ENCODE results near the gene EFCAB6. TPM values are rescaled to one million over a fixed set of nuclear protein-coding genes. Genes with fewer than 3 reads are reported as not detected.

EFCAB6 gene
- total and polyA plus RNA-seq, 2 donors: 1.1 to 1.4 TPM

DNA sequence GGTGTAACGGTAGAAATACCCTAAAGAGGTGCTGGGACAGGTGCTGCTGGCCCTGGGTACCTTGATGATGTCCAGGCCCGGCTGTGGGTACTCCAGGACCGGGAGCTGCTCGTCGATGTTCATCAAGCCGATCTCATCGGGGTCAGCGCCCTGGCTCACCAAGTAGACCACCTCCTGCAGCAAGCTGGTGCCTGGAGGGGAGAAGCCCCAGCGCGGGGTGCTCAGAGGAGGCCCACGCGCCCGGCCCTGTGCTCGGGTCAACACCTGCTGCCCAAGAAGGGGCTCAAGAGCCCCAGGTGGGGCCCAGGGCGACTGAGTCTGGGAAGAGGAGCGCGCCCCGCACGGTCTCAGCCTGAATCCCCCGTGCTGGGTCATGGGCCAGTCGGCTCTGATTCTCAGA is 29.6 kb upstream of the EFCAB6 start:
- no peak for DNase-seq (ENCODE audit: low read depth in 6 of 9, low spot score in 9 of 9)
- Histone ChIP-seq H3K27ac (ENCODE audit: low read depth in 1 of 2, low read length in 1 of 2) (no peak overlapping the region), H3K27me3 (ENCODE audit: control insufficient read depth in 2 of 2, insufficient read depth in 1 of 2, low read length in 1 of 2) (no peaks in the 10 kb centered on the region), H3K4me1 (ENCODE audit: control insufficient read depth in 2 of 2, insufficient read depth in 2 of 2, low read length in 2 of 2) (no peaks in the 10 kb centered on the region), H3K4me3 (ENCODE audit: low read length in 2 of 2) (no peak overlapping the region), H3K36me3 (ENCODE audit: control insufficient read depth in 2 of 2, insufficient read depth in 2 of 2, low read length in 1 of 2) (no peaks in the 10 kb centered on the region), H3K9me3 (ENCODE audit: control insufficient read depth in 2 of 2, insufficient read depth in 1 of 2, low read length in 1 of 2) (no peaks in the 10 kb centered on the region)
- 97% methylated on average over 21 of the region's 21 CpGs for WGBS

DNA sequence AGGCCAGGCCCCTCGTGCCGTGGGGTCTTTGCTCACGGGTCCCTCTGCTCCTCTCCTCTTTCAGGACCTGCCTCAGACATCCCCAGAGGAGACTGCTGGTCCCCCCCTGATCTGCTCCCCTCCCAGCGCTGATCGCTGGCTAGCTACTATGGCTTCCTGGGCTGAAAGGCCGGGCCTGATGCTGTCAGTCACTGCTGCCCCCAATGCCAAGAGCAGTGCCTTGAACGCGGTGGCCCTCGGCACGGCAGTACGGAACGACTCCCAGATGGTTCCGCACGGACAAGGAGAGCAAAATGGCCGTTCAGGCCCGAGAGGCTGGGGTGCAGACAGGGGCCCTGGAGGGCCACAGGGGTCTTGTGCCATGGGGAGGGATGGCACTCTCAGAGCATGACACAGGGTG is 28.7 kb upstream of the EFCAB6 start:
- 92% methylated on average over 16 of the region's 16 CpGs for WGBS
- H3K27ac ChIP-seq (ENCODE audit: low read depth in 1 of 2, low read length in 1 of 2): no peak overlapping the region
- H3K9me3 ChIP-seq (ENCODE audit: control insufficient read depth in 2 of 2, insufficient read depth in 1 of 2, low read length in 1 of 2): no peaks in the 10 kb centered on the region
- H3K36me3 ChIP-seq (ENCODE audit: control insufficient read depth in 2 of 2, insufficient read depth in 2 of 2, low read length in 1 of 2): no peaks in the 10 kb centered on the region
- no peaks in the 10 kb centered on the region for H3K27me3 ChIP-seq (ENCODE audit: control insufficient read depth in 2 of 2, insufficient read depth in 1 of 2, low read length in 1 of 2)
- no peaks in the 10 kb centered on the region for H3K4me1 ChIP-seq (ENCODE audit: control insufficient read depth in 2 of 2, insufficient read depth in 2 of 2, low read length in 2 of 2)
- no peak for DNase-seq (ENCODE audit: low read depth in 6 of 9, low spot score in 9 of 9)
- H3K4me3 ChIP-seq (ENCODE audit: low read length in 2 of 2): no peak overlapping the region

DNA sequence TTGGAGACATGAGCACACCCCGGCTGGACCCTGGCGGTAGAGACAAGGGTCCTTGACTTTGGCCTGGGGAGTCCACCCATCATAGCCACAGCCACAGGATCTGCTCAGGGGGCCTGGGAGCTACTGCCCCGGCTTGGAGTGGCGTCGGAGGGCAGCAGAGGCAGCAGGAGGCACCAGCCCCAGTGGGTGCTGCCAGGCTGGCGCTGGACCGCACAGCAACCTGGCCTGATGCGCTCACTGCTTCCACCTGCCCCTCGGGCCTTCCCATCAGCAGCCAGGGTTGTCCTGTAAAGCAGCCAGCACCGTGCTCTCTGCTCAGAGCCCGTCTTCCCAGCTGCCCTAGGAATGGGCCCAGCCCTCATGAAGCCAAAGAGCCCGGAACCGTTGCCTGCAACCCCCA is 28.3 kb upstream of the EFCAB6 start:
- Histone ChIP-seq H3K36me3 (ENCODE audit: control insufficient read depth in 2 of 2, insufficient read depth in 2 of 2, low read length in 1 of 2) (no peaks in the 10 kb centered on the region), H3K9me3 (ENCODE audit: control insufficient read depth in 2 of 2, insufficient read depth in 1 of 2, low read length in 1 of 2) (no peaks in the 10 kb centered on the region), H3K27me3 (ENCODE audit: control insufficient read depth in 2 of 2, insufficient read depth in 1 of 2, low read length in 1 of 2) (no peaks in the 10 kb centered on the region), H3K4me1 (ENCODE audit: control insufficient read depth in 2 of 2, insufficient read depth in 2 of 2, low read length in 2 of 2) (no peaks in the 10 kb centered on the region), H3K4me3 (ENCODE audit: low read length in 2 of 2) (no peak overlapping the region), H3K27ac (ENCODE audit: low read depth in 1 of 2, low read length in 1 of 2) (no peak overlapping the region)
- WGBS: 93% methylated on average over 13 of the region's 13 CpGs
- DNase-seq (ENCODE audit: low read depth in 6 of 9, low spot score in 9 of 9): no peak

DNA sequence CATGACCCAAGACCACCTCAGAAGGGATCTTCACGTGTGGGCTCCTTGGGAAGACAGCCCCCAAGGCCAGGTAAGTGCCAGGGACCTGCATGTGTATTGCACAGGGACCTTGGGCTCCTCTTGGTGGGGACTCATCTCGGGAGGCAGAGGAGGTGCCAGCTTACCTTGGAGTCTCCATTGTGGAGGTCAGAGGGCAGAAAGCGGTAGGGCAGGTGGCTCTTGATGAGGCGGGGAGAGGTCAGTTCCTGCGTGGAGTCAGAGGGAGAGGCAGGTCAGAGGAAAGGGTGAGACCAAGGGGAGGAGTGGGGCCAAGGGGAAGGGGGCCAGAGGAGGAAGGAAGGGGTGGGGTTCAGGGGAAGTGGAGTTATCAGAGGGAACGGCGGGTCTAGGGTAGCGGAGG is 27.7 kb upstream of the EFCAB6 start:
- WGBS: 63% methylated on average over 8 of the region's 8 CpGs
- DNase-seq (ENCODE audit: low read depth in 6 of 9, low spot score in 9 of 9): no peak
- Histone ChIP-seq H3K9me3 (ENCODE audit: control insufficient read depth in 2 of 2, insufficient read depth in 1 of 2, low read length in 1 of 2) (no peaks in the 10 kb centered on the region), H3K27me3 (ENCODE audit: control insufficient read depth in 2 of 2, insufficient read depth in 1 of 2, low read length in 1 of 2) (peaks cover 0 to 4% of the 10 kb centered on the region in 2 donors), H3K36me3 (ENCODE audit: control insufficient read depth in 2 of 2, insufficient read depth in 2 of 2, low read length in 1 of 2) (no peaks in the 10 kb centered on the region), H3K4me3 (ENCODE audit: low read length in 2 of 2) (no peak overlapping the region), H3K4me1 (ENCODE audit: control insufficient read depth in 2 of 2, insufficient read depth in 2 of 2, low read length in 2 of 2) (no peaks in the 10 kb centered on the region), H3K27ac (ENCODE audit: low read depth in 1 of 2, low read length in 1 of 2) (no peak overlapping the region)

DNA sequence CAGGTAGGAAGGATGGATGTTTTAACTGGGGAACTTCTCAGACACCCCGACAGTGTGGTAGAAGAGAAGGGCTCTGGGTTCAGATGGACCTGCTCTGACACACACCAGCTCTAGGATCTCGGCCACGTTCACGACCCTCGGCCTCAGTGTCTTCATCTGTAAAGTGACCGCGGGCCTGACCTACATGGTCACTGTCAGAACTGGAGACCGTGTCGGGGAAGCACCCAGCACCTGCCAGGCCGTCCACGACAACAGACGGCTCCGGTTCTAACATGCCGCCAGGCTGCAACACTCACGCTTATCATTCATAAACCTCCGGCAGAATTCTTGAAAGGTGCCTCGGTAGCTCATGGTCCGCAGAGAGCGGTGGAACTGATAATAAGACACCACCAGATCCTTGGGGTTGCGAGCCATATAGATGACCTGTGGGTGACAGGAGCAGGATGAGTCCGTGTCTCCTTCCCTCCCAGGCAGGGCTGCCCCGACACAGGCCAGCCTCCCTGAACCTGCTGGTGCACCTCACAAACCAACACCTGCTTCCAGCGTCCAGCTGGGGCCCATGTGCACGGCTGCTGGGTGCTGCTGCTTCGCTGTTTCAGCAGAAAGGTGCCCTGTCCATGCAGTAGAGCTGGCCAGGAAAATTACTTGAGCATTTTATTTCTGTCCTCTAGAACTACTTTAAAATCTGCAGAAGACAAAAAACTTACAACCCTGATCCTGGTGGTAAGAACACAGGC is 26.6 kb upstream of the EFCAB6 start:
- no peak overlapping the region for H3K27ac ChIP-seq (ENCODE audit: low read depth in 1 of 2, low read length in 1 of 2)
- H3K36me3 ChIP-seq (ENCODE audit: control insufficient read depth in 2 of 2, insufficient read depth in 2 of 2, low read length in 1 of 2): no peaks in the 10 kb centered on the region
- H3K27me3 ChIP-seq (ENCODE audit: control insufficient read depth in 2 of 2, insufficient read depth in 1 of 2, low read length in 1 of 2): peaks cover 0 to 4% of the 10 kb centered on the region in 2 donors
- DNase-seq (ENCODE audit: low read depth in 6 of 9, low spot score in 9 of 9): no peak
- H3K4me3 ChIP-seq (ENCODE audit: low read length in 2 of 2): no peak overlapping the region
- no peaks in the 10 kb centered on the region for H3K4me1 ChIP-seq (ENCODE audit: control insufficient read depth in 2 of 2, insufficient read depth in 2 of 2, low read length in 2 of 2)
- no peaks in the 10 kb centered on the region for H3K9me3 ChIP-seq (ENCODE audit: control insufficient read depth in 2 of 2, insufficient read depth in 1 of 2, low read length in 1 of 2)
- 97% methylated on average over 25 of the region's 25 CpGs for WGBS

DNA sequence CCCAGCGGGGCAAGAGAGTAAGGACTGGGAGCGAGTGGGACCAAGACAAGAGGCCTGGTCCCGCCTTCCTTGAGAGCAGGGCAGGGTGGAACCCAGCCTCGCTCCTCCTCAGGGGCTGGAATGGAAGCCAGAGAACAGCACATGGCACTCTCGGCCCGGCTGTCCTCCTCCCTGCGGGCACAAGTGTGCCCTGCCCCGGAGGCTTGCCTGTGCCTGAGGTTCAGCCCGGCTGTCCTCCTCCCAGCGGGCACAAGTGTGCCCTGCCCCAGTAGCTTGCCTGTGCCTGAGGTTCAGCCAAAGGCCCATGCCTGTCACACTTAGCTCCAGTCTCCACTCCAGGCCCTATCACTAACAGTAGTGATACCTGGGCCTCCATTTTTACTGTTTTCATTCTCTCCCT is 26.1 kb upstream of the EFCAB6 start:
- Histone ChIP-seq H3K27ac (ENCODE audit: low read depth in 1 of 2, low read length in 1 of 2) (no peak overlapping the region), H3K4me1 (ENCODE audit: control insufficient read depth in 2 of 2, insufficient read depth in 2 of 2, low read length in 2 of 2) (no peaks in the 10 kb centered on the region), H3K9me3 (ENCODE audit: control insufficient read depth in 2 of 2, insufficient read depth in 1 of 2, low read length in 1 of 2) (no peaks in the 10 kb centered on the region), H3K4me3 (ENCODE audit: low read length in 2 of 2) (no peak overlapping the region), H3K36me3 (ENCODE audit: control insufficient read depth in 2 of 2, insufficient read depth in 2 of 2, low read length in 1 of 2) (no peaks in the 10 kb centered on the region), H3K27me3 (ENCODE audit: control insufficient read depth in 2 of 2, insufficient read depth in 1 of 2, low read length in 1 of 2) (peaks cover 0 to 6% of the 10 kb centered on the region in 2 donors)
- no peak for DNase-seq (ENCODE audit: low read depth in 6 of 9, low spot score in 9 of 9)
- 95% methylated on average over 10 of the region's 10 CpGs for WGBS

DNA sequence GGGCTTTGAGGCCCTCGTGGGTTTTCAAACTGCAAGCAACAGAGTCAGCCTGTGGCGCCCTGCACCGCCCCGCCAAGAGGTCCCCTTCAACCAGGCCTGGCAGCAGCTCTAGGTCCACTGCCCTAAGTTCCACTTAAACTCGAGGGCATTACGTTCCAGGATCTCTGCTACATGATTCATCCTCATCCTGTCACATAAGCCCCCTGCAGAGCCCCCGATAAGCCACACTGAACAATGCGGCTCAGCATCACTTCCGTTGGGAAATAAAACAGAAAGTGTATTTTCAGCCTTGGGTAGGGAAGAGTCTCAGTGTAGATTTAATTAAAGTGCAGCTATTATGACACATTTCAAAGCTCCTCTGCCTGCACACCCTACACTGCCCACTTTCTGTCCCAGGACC is 25.6 kb upstream of the EFCAB6 start:
- no peaks in the 10 kb centered on the region for H3K4me1 ChIP-seq (ENCODE audit: control insufficient read depth in 2 of 2, insufficient read depth in 2 of 2, low read length in 2 of 2)
- H3K27ac ChIP-seq (ENCODE audit: low read depth in 1 of 2, low read length in 1 of 2): no peak overlapping the region
- H3K9me3 ChIP-seq (ENCODE audit: control insufficient read depth in 2 of 2, insufficient read depth in 1 of 2, low read length in 1 of 2): no peaks in the 10 kb centered on the region
- peaks cover 0 to 6% of the 10 kb centered on the region in 2 donors for H3K27me3 ChIP-seq (ENCODE audit: control insufficient read depth in 2 of 2, insufficient read depth in 1 of 2, low read length in 1 of 2)
- no peak overlapping the region for H3K4me3 ChIP-seq (ENCODE audit: low read length in 2 of 2)
- WGBS: 82% methylated on average over 9 of the region's 9 CpGs
- no peak for DNase-seq (ENCODE audit: low read depth in 6 of 9, low spot score in 9 of 9)
- H3K36me3 ChIP-seq (ENCODE audit: control insufficient read depth in 2 of 2, insufficient read depth in 2 of 2, low read length in 1 of 2): no peaks in the 10 kb centered on the region

DNA sequence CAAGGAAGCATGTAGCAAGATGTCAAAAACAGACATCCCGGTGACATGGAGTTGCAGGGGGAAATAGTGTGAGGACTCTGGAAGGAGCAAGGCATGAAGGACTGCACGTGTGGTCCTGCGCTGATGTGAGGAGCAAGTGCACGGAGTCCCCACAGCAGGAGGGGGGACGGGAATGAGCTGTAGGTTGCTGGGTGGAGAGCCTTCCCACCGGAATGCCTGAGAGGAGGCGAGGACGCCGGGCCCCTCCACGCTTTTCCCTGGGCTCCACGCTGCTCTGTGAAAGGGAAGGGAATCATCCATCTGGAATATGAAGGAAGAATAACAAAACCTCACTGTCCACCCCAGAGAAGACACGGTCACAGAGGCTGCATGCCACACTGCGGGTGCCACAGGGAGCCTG is 23.6 kb upstream of the EFCAB6 start:
- Histone ChIP-seq H3K9me3 (ENCODE audit: control insufficient read depth in 2 of 2, insufficient read depth in 1 of 2, low read length in 1 of 2) (no peaks in the 10 kb centered on the region), H3K27me3 (ENCODE audit: control insufficient read depth in 2 of 2, insufficient read depth in 1 of 2, low read length in 1 of 2) (peaks cover 0 to 6% of the 10 kb centered on the region in 2 donors), H3K4me1 (ENCODE audit: control insufficient read depth in 2 of 2, insufficient read depth in 2 of 2, low read length in 2 of 2) (no peaks in the 10 kb centered on the region), H3K36me3 (ENCODE audit: control insufficient read depth in 2 of 2, insufficient read depth in 2 of 2, low read length in 1 of 2) (no peaks in the 10 kb centered on the region), H3K27ac (ENCODE audit: low read depth in 1 of 2, low read length in 1 of 2) (no peak overlapping the region), H3K4me3 (ENCODE audit: low read length in 2 of 2) (no peak overlapping the region)
- no peak for DNase-seq (ENCODE audit: low read depth in 6 of 9, low spot score in 9 of 9)
- WGBS: 95% methylated on average over 13 of the region's 13 CpGs

DNA sequence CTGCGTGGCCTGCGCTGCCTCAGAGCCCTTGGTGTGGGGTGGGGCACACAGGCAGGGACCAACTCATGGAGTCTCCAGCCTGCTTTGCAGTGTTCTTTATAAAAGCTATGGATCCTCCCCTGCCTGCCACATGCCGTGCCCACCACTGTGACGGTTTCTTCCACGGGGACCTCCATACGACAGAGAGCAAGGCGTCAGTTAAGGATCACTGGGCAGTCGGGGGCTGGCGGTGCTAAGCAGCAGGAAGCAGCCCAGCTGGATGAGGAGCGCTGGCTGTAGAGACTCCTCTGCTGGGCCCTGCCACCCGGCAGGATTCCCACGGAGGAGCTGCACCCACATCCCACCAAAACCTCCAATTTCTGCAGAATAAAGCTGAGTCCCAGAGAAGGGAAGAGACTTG is 23.1 kb upstream of the EFCAB6 start:
- no peaks in the 10 kb centered on the region for H3K4me1 ChIP-seq (ENCODE audit: control insufficient read depth in 2 of 2, insufficient read depth in 2 of 2, low read length in 2 of 2)
- no peaks in the 10 kb centered on the region for H3K36me3 ChIP-seq (ENCODE audit: control insufficient read depth in 2 of 2, insufficient read depth in 2 of 2, low read length in 1 of 2)
- WGBS: 79% methylated on average over 12 of the region's 12 CpGs
- no peaks in the 10 kb centered on the region for H3K9me3 ChIP-seq (ENCODE audit: control insufficient read depth in 2 of 2, insufficient read depth in 1 of 2, low read length in 1 of 2)
- DNase-seq (ENCODE audit: low read depth in 6 of 9, low spot score in 9 of 9): no peak
- no peak overlapping the region for H3K4me3 ChIP-seq (ENCODE audit: low read length in 2 of 2)
- H3K27me3 ChIP-seq (ENCODE audit: control insufficient read depth in 2 of 2, insufficient read depth in 1 of 2, low read length in 1 of 2): peaks cover 0 to 6% of the 10 kb centered on the region in 2 donors
- no peak overlapping the region for H3K27ac ChIP-seq (ENCODE audit: low read depth in 1 of 2, low read length in 1 of 2)

Data from thymus (tissue), 11 donors.